Measurements from ENCODE around the gene FLOT2.
"Not testable (repeated sequence)": the region's sequence is repeated elsewhere in the genome, so short reads cannot be mapped to it uniquely, and the experiment has no call there.

FLOT2 gene

GRCh38 chr17:28895794-28896447 lies 1.6 kb downstream of the FLOT2 start:
- H3K4me3 ChIP-seq (ENCODE audit: low read depth, low read length) = no peak overlapping the region
- no peak for TF ChIP-seq CTCF (IDR thresholded peaks at IDR 0.05; ENCODE audit: borderline replicate concordance, insufficient read depth, low read depth, low read length)

- H3K4me3 ChIP-seq (ENCODE audit: low read depth, low read length) = not testable (repeated sequence)
Observed at GRCh38 chr17:28893248-28894183, 4.0 kb downstream of the FLOT2 start.

- no peak for TF ChIP-seq CTCF (IDR thresholded peaks at IDR 0.05; ENCODE audit: borderline replicate concordance, insufficient read depth, low read depth, low read length)
- H3K4me3 ChIP-seq (ENCODE audit: low read depth, low read length) = no peak overlapping the region
Observed at GRCh38 chr17:28892024-28892423, 5.5 kb downstream of the FLOT2 start.

GRCh38 chr17:28891201-28891600 lies 6.3 kb downstream of the FLOT2 start:
- no peak overlapping the region for H3K4me3 ChIP-seq (ENCODE audit: low read depth, low read length)
- TF ChIP-seq CTCF (IDR thresholded peaks at IDR 0.05; ENCODE audit: borderline replicate concordance, insufficient read depth, low read depth, low read length) = no peak

- TF ChIP-seq CTCF (IDR thresholded peaks at IDR 0.05; ENCODE audit: borderline replicate concordance, insufficient read depth, low read depth, low read length) = no peak
- no peak overlapping the region for H3K4me3 ChIP-seq (ENCODE audit: low read depth, low read length)
Observed at GRCh38 chr17:28889996-28890395, 7.5 kb downstream of the FLOT2 start.

GRCh38 chr17:28888832-28889231 lies 8.7 kb downstream of the FLOT2 start:
- no peak for TF ChIP-seq CTCF (IDR thresholded peaks at IDR 0.05; ENCODE audit: borderline replicate concordance, insufficient read depth, low read depth, low read length)
- H3K4me3 ChIP-seq (ENCODE audit: low read depth, low read length) = no peak overlapping the region

GRCh38 chr17:28887871-28888471 lies 9.6 kb downstream of the FLOT2 start:
- TF ChIP-seq CTCF (IDR thresholded peaks at IDR 0.05; ENCODE audit: borderline replicate concordance, insufficient read depth, low read depth, low read length) = no peak
- H3K4me3 ChIP-seq (ENCODE audit: low read depth, low read length) = no peak overlapping the region
